Mesendoderm (in vitro differentiated cells): ENCODE data around the gene WDR54.

Experiments
- DNase-seq: peaks from one replicate; pipeline ENCODE4 v3.0.0; 2013
- H2AK5ac ChIP-seq: 2 replicates; pipeline ENCODE4 v1.6.1; 2013; ENCODE audit warnings: low read length, inconsistent platforms
- H2BK120ac ChIP-seq: 2 replicates; pipeline ENCODE4 v1.6.1; 2013; ENCODE audit warnings: low read depth, mild to moderate bottlenecking, low read length, moderate library complexity, mixed read lengths
- H2BK15ac ChIP-seq: replicated peaks from 2 replicates; pipeline ENCODE4 v1.6.1; 2013; ENCODE audit warnings: low read depth, mild to moderate bottlenecking, moderate library complexity
- H2BK5ac ChIP-seq: 2 replicates; pipeline ENCODE4 v1.6.1; 2013; ENCODE audit warnings: low read length, inconsistent platforms
- H3K18ac ChIP-seq: 2 replicates; pipeline ENCODE4 v1.6.1; 2013; ENCODE audit warnings: mild to moderate bottlenecking, low read length, mixed read lengths
- H3K23ac ChIP-seq: one replicate; pipeline ENCODE4 v1.6.1; 2013; ENCODE audit warnings: low read length
- H3K27ac ChIP-seq: 2 replicates; pipeline ENCODE4 v1.5.1; 2013; ENCODE audit warnings: low read depth, mild to moderate bottlenecking, inconsistent platforms, low read length, moderate library complexity
- H3K27me3 ChIP-seq: 2 replicates; pipeline ENCODE4 v1.6.1; 2013; ENCODE audit warnings: low read length, control low read depth, mild to moderate bottlenecking, inconsistent platforms; ENCODE audit not compliant: insufficient read depth, poor library complexity
- H3K36me3 ChIP-seq: 2 replicates; pipeline ENCODE4 v1.6.1; 2013; ENCODE audit warnings: low read length, inconsistent platforms; ENCODE audit not compliant: control insufficient read depth, insufficient read depth
- H3K4ac ChIP-seq: one replicate; pipeline ENCODE4 v1.6.1; 2013; ENCODE audit warnings: low read depth, mild to moderate bottlenecking, low read length, moderate library complexity
- H3K4me1 ChIP-seq: 2 replicates; pipeline ENCODE4 v1.6.1; 2013; ENCODE audit warnings: low read depth, low read length, inconsistent platforms; ENCODE audit not compliant: control insufficient read depth
- H3K4me2 ChIP-seq: 2 replicates; pipeline ENCODE4 v1.6.1; 2013; ENCODE audit warnings: low read length
- H3K4me3 ChIP-seq: 2 replicates; pipeline ENCODE4 v1.5.1; 2013; ENCODE audit warnings: mild to moderate bottlenecking, low read length
- H3K56ac ChIP-seq: one replicate; pipeline ENCODE4 v1.6.1; 2013; ENCODE audit warnings: low read length
- H3K79me1 ChIP-seq: 2 replicates; pipeline ENCODE4 v1.6.1; 2013; ENCODE audit warnings: low read length, inconsistent platforms
- H3K79me2 ChIP-seq: 2 replicates; pipeline ENCODE4 v1.6.1; 2013; ENCODE audit warnings: mild to moderate bottlenecking, low read length; ENCODE audit not compliant: control insufficient read depth, insufficient read depth
- H3K9ac ChIP-seq: 2 replicates; pipeline ENCODE4 v1.6.1; 2013; ENCODE audit warnings: low read length, inconsistent platforms
- H4K5ac ChIP-seq: one replicate; pipeline ENCODE4 v1.6.1; 2013; ENCODE audit warnings: low read length
- H4K8ac ChIP-seq: one replicate; pipeline ENCODE4 v1.6.1; 2013; ENCODE audit warnings: low read depth, mild to moderate bottlenecking, control low read depth, low read length, moderate library complexity
- WGBS: extraction: QIAGEN DNeasy Blood & Tissue Kit; methylation state at CpG from one replicate; pipeline ENCODE4 v1.1.7; 2013; ENCODE audit warnings: low lambda C conversion rate, missing lambda C conversion rate; ENCODE audit not compliant: insufficient coverage; ENCODE audit errors: extremely low coverage; 5-methylcytosine and 5-hydroxymethylcytosine counted together

Gene WDR54

DNA sequence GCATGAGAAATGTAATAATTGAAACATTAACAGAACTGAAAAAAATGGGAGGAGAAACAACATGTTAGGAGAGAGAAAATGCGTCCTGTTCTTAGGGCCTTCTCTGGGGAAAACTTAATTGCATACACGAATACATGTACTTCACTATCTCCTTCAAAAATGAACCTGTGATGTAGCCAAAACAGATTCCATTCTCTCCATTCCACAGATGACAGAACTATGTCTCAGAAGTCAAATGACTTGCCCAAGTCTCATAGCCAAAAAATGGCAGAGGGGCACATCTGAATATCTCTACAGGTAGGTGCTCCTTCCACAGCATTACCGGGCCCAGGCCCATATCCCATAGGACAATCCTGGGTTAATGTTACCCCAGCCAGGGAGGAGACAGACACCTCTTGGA is 37.5 kb upstream of the WDR54 start:
- no peaks in the 10 kb centered on the region for H3K36me3 ChIP-seq

DNA sequence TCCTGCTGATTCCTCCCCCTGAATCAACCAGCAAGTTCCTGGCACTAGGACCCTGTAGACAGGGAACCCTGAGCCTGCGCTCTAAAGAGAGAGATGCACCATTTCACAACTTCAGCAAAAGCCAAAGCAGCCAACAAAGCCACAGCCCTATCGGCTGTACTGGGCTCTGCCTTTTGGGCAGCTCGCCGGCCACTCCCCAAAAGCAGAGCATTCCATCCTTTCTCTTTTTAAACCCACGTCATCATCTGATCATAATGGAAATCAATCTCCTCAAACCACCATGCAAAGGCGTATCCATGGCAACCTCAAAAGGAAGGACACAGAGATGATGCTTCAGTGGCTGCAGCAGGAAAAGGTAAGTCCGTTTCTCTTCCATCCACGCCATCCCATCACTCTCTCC is 36.1 kb upstream of the WDR54 start:
- H3K9ac ChIP-seq, result no peak overlapping the region
- H3K4ac ChIP-seq, result no peak overlapping the region
- no CpG with 5 or more reads among the region's 8 CpGs for WGBS
- H2BK5ac ChIP-seq, result no peak overlapping the region
- H3K56ac ChIP-seq, result no peak overlapping the region
- H4K5ac ChIP-seq, result no peak overlapping the region
- peaks cover under 1% of the 10 kb centered on the region for H3K4me1 ChIP-seq
- H2BK120ac ChIP-seq, result no peak overlapping the region
- no peak overlapping the region for H3K4me2 ChIP-seq
- H3K27me3 ChIP-seq, result no peaks in the 10 kb centered on the region
- H3K4me3 ChIP-seq, result no peak overlapping the region
- H3K18ac ChIP-seq, result no peak overlapping the region
- H3K27ac ChIP-seq, result no peak overlapping the region
- DNase-seq, result peak; percentile 14
- peaks cover 36% of the 10 kb centered on the region for H3K79me1 ChIP-seq
- peaks cover 59% of the 10 kb centered on the region for H3K79me2 ChIP-seq
- H3K36me3 ChIP-seq, result no peaks in the 10 kb centered on the region
- H4K8ac ChIP-seq, result no peak overlapping the region
- no peak overlapping the region for H3K23ac ChIP-seq
- H2AK5ac ChIP-seq, result no peak overlapping the region
- no peak overlapping the region for H2BK15ac ChIP-seq

More for the DNA sequence above, 37.5 kb upstream of the WDR54 start:
- H2AK5ac ChIP-seq, result no peak overlapping the region
- peaks cover 12% of the 10 kb centered on the region for H3K4me1 ChIP-seq
- H2BK15ac ChIP-seq, result no peak overlapping the region
- H3K23ac ChIP-seq, result no peak overlapping the region
- no peak overlapping the region for H4K8ac ChIP-seq
- no peak overlapping the region for H4K5ac ChIP-seq
- H2BK120ac ChIP-seq, result no peak overlapping the region
- H3K9ac ChIP-seq, result no peak overlapping the region
- H3K27me3 ChIP-seq, result no peaks in the 10 kb centered on the region
- H3K79me1 ChIP-seq, result peaks cover 36% of the 10 kb centered on the region
- no peak overlapping the region for H3K56ac ChIP-seq
- H3K4ac ChIP-seq, result no peak overlapping the region
- H3K27ac ChIP-seq, result no peak overlapping the region
- H3K4me3 ChIP-seq, result no peak overlapping the region
- H3K18ac ChIP-seq, result no peak overlapping the region
- no peak for DNase-seq
- no peak overlapping the region for H2BK5ac ChIP-seq
- peaks cover 56% of the 10 kb centered on the region for H3K79me2 ChIP-seq
- no CpG with 5 or more reads among the region's 3 CpGs for WGBS
- H3K4me2 ChIP-seq, result no peak overlapping the region

DNA sequence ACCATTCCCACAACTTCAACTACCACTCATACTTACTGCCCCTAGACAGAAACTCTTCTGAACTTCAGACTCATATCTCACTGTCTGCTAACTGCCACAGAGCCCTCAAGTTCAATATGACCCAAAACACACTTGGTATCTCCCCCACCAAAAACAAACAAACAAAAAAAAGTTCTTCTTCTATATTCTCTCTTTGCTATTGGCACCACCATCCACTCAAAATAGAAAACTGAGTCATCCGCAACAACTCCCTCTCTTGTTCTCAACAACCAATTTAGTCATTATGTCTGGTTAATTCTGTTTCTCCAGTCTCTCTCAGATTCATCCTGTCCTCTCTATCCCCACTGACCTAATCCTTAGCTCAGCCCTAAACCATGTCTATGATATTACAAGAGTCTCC is 34.2 kb upstream of the WDR54 start:
- H3K27ac ChIP-seq, result no peak overlapping the region
- WGBS, result no CpG with 5 or more reads among the region's 1 CpG

DNA sequence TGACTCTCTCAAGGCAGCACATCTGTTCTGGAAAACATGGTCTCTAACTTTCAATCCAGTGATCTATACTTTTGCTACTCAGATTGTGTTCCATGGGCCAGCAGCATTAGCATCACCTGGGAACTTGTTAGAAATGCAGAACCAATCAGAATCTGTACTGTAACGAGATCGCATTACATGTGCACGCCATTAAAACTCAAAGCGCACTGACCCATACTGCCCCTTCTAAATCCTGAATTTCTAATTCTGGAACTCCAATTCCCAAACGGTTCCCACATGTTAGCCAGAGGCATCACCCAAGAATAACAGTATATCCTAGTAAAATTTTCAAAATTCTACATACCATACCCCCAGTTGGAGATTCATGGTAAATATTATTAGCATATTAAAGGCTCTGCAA is 30.9 kb upstream of the WDR54 start:
- H2BK5ac ChIP-seq, result no peak overlapping the region
- no peaks in the 10 kb centered on the region for H3K27me3 ChIP-seq
- no peaks in the 10 kb centered on the region for H3K36me3 ChIP-seq
- no peak for DNase-seq
- no peak overlapping the region for H3K4ac ChIP-seq
- H3K79me2 ChIP-seq, result peaks cover 49% of the 10 kb centered on the region
- peaks cover 3% of the 10 kb centered on the region for H3K4me1 ChIP-seq
- no peak overlapping the region for H4K5ac ChIP-seq
- H4K8ac ChIP-seq, result no peak overlapping the region
- no peak overlapping the region for H3K4me3 ChIP-seq
- H2BK15ac ChIP-seq, result no peak overlapping the region
- peaks cover 24% of the 10 kb centered on the region for H3K79me1 ChIP-seq
- H3K4me2 ChIP-seq, result peak overlapping the region; percentile 14
- no peak overlapping the region for H3K23ac ChIP-seq
- no peak overlapping the region for H3K56ac ChIP-seq
- H2BK120ac ChIP-seq, result no peak overlapping the region
- peak overlapping the region; percentile 12 for H3K9ac ChIP-seq
- no peak overlapping the region for H3K27ac ChIP-seq
- no peak overlapping the region for H2AK5ac ChIP-seq
- H3K18ac ChIP-seq, result no peak overlapping the region
- whole genome bisulfite sequencing, result no CpG with 5 or more reads among the region's 5 CpGs

More for the DNA sequence above, 34.2 kb upstream of the WDR54 start:
- Histone ChIP-seq H2AK5ac (no peak overlapping the region), H3K23ac (no peak overlapping the region), H3K36me3 (no peaks in the 10 kb centered on the region), H3K27me3 (no peaks in the 10 kb centered on the region), H3K4me2 (no peak overlapping the region), H3K4me3 (no peak overlapping the region), H4K8ac (no peak overlapping the region), H2BK5ac (no peak overlapping the region), H3K9ac (no peak overlapping the region), H3K4ac (no peak overlapping the region), H2BK120ac (no peak overlapping the region), H3K4me1 (peaks cover 3% of the 10 kb centered on the region), H3K56ac (no peak overlapping the region), H3K79me2 (peaks cover 57% of the 10 kb centered on the region), H3K18ac (no peak overlapping the region), H2BK15ac (no peak overlapping the region), H4K5ac (no peak overlapping the region), H3K79me1 (peaks cover 29% of the 10 kb centered on the region)
- DNase-seq, result no peak

DNA sequence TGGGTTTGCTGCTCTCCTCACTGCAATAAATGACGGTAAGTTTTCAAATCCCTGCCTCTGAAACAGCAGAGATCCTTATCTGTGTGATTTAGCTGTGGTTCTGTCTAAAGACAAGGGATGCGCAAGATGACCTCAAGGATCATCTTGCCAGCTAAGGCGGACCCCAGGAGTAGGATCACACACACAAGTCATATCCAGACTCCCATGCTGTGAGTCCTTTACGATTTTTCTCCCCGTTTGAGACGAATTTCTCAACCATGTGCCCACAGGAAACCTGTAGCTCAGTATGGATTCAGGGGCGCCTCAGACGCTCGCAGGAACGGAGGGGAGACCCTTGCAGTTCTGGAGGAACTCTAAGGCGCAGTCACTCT is 30.3 kb upstream of the WDR54 start:
- peak; percentile 64 for DNase-seq
- WGBS, result no CpG with 5 or more reads among the region's 11 CpGs

More for the DNA sequence above, 30.3 kb upstream of the WDR54 start:
- no peak overlapping the region for H3K4ac ChIP-seq
- H3K18ac ChIP-seq, result peak overlapping the region; percentile 88
- no peak overlapping the region for H4K5ac ChIP-seq
- H2BK120ac ChIP-seq, result no peak overlapping the region
- peak overlapping the region; percentile 72 for H3K4me2 ChIP-seq
- H3K27ac ChIP-seq, result peak overlapping the region; percentile 85
- H3K23ac ChIP-seq, result no peak overlapping the region
- H3K79me2 ChIP-seq, result peaks cover 44% of the 10 kb centered on the region
- H2BK5ac ChIP-seq, result no peak overlapping the region
- no peak overlapping the region for H2AK5ac ChIP-seq
- no peak overlapping the region for H2BK15ac ChIP-seq
- no peaks in the 10 kb centered on the region for H3K36me3 ChIP-seq
- H4K8ac ChIP-seq, result no peak overlapping the region
- no peaks in the 10 kb centered on the region for H3K27me3 ChIP-seq
- peak overlapping the region; percentile 90 for H3K4me3 ChIP-seq
- H3K4me1 ChIP-seq, result peaks cover 3% of the 10 kb centered on the region
- H3K56ac ChIP-seq, result peak overlapping the region; percentile 91
- H3K9ac ChIP-seq, result peak overlapping the region; percentile 92
- H3K79me1 ChIP-seq, result peaks cover 24% of the 10 kb centered on the region
